A204.1 (cell line): ENCODE results near the gene TESPA1.
"Not testable (repeated sequence)": the region's sequence is repeated elsewhere in the genome, so short reads cannot be mapped to it uniquely, and the experiment has no call there.

Source experiments
- FAIRE-seq: peaks from 2 replicates; lab custom pipeline; 2012; peaks lifted over from hg19 to GRCh38; lab: Jason Lieb, UNC

Gene TESPA1

GRCh38 chr12:54945082-54945481 is 39.5 kb downstream of the TESPA1 start:
- FAIRE-seq: no peak

DNA sequence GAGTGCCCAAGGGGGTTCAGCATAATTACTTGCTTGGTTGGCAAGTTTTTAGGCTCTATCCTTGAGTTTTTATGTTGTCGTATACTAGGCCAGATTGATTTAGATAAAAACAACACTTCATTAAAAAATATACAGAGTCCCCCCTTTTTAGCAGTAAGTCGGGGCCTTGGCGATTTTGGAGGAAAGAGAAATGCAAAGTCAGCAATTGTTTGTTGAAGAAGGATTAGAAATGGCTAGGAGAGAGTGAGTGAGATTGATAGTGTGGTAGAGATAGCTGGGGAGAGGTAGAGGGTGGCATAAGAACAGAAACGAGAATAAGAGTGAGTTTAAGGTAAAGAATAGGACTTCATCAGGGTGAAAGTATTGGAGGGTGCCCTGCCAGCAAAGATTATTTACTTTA is 41.3 kb downstream of the TESPA1 start:
- FAIRE-seq: not testable (repeated sequence)

GRCh38 chr12:54941659-54942058 is 42.9 kb downstream of the TESPA1 start:
- FAIRE-seq: no peak

DNA sequence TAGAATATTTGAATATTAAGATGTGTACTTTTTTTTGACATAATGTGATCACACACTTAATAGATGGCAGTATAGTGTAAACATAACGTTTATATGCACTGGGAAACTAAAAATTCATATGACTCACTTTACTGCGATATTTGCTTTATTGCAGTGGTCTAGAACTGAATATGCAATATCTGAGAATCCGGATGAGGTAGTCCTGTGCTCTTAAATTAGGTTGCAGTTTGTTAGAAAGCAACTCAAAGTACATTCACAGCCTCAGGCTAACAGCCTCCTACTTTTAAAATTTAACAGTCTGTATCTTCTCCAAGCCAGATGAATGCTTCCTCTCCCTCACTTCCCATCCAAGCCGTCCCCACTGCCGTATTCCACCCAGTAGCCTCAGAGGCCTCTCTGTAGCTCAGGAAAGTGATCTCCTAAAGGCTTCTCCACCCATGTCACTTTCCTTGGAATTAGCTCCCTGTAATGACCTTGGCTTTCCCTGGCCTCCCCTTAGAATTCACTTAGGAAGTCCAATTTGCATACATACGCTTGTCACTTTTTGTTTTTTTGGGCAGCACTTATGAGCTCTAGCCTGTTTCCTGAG is 43.7 kb downstream of the TESPA1 start:
- FAIRE-seq: no peak

DNA sequence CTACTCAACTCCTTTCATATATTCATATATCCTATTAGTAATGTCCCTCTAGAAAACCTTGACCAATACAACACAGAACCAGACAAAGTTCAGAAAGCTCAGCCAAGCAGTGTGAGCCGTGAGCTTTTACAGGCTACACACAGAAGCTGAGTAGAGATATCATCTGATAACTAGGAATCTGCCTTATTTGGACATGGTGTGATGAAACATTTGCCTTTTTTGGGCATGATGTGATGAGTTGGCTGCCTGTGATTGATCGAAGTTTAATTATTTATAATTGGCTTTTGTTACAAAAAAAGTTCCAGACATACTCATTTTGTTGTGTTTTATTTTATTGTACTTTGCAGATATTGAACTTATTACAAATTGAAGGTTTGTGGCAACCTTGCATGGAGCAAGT is 46.6 kb downstream of the TESPA1 start:
- FAIRE-seq: no peak

DNA sequence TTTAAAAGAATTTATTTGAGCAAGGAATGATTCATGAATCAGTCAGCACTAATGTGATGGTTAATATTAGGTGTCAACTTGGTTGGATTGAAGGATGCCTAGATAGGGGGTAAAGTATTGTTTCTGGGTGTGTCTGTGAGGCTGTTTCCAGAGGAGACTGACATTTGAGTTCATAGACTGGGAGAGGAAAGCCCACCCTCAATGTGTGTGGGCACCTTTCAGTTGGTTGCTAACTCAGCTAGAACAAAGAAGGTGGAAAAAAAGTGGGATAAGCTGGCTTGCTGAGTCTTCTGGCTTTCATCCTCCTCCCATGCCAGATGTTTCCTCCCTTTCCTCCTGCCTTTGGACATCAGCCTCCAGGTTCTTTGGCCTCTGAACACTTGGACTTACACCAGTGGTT is 47.2 kb downstream of the TESPA1 start:
- no peak for FAIRE-seq

DNA sequence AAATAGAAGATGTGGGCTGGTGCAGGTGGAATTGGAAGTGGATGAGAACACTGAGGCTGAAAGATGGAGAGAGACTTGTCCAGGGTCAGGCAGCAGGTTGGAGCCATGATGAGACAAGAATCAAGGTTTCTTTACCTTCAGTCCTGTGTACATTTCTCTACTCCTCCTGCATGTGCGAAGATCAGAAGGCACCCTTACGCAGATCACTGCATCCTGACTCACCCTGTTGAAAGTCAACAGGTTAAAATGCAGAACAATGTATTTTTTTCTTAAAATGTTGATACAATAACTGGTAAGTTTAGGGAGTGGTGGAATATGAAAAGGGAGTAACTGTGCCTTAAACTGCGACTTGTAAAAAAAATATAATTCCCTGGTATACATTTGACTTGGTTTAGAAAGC is 47.8 kb downstream of the TESPA1 start:
- FAIRE-seq: no peak

GRCh38 chr12:54935235-54935951 is 49.2 kb downstream of the TESPA1 start:
- FAIRE-seq: no peak

DNA sequence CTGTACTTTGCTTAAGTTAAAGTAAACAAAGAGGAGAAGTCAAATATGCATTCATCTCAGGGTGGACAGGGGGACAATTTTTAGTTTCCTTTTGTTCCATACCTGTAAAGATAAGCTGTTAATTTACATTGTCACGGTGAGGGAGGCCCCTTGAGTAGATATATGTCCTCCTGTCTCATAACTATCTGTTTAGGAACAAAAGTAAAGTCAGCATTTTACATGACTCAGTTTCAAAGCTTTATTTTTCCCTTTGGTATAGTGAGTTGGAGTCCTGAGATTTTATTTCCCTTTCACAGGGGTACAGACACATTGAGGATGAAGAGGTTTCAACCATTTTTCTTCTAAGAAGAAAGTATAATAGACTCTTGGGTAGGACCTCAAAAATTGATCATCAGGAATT is 50.1 kb downstream of the TESPA1 start:
- FAIRE-seq: no peak

DNA sequence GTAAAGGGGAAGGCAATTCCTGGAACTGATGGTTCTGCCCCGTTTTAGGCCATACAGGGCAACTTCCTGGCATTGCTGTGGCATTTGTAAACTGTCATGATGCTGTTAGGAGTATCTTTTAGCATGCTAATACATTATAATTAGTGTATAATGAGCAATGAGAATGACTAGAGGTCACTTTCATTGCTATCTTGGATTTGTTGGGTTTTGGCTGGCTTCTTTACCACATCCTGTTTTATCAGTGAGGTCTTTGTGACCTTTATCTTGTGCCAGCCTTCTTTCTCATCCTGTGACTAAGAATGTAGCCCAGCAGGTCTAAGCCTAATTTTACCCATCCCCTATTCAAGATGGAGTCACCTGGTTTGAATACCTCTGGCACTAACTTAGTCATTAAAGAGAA is 51.2 kb downstream of the TESPA1 start:
- FAIRE-seq: no peak

- FAIRE-seq: no peak
Measured at GRCh38 chr12:54932691-54933090, 51.9 kb downstream of the TESPA1 start.

- no peak for FAIRE-seq
Measured at GRCh38 chr12:54932038-54932437, 52.5 kb downstream of the TESPA1 start.

GRCh38 chr12:54929998-54930397 is 54.6 kb downstream of the TESPA1 start:
- FAIRE-seq: no peak

- FAIRE-seq: no peak
Measured at GRCh38 chr12:54926246-54926645, 58.3 kb downstream of the TESPA1 start.

GRCh38 chr12:54924972-54925707 is 59.4 kb downstream of the TESPA1 start:
- FAIRE-seq: no peak

DNA sequence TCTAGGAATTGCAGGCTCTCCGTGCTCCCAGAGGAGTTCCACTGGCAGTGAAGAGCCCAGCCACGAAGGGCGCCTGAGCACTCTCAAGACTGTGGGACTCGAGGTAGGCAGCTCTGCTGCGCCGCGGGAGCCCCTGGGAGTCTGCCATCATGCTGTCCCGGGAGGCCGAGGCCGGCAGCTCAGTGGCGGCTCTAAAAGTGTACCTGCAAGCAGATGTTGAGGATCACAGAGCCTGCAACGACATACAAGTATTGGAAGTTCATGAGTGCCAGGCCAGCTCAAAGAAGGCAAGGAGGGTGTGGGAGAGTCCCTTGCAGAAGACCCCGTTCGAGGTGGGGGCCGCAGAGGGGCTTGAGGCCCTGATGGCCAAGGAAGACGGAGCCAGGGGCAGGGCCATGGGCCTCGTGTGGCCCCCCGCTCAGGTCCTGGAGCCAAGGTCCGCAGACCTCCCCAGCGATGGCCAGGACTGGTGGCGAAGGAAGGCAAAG is 67.5 kb downstream of the TESPA1 start:
- no peak for FAIRE-seq
